Pancreas (tissue), 10 donors: Measurements from ENCODE around the gene SIL1. TPM values are rescaled to one million over a fixed set of nuclear protein-coding genes. Genes with fewer than 3 reads are reported as not detected.

ENCODE experiments used
- ATAC-seq, 4 donors: fragments of 200-7000 bp; cut with Tn5 transposase; one replicate each; pipeline versions ENCODE4 v1.8.0 to v1.9.1; 2020; ENCODE audit warnings: mild to moderate bottlenecking in 4 of 4, moderate library complexity in 4 of 4
- DNase-seq, 6 donors: peaks; one replicate each; pipeline ENCODE4 v3.0.0-alpha.2; 2020
- FAIRE-seq: peaks from 2 replicates; lab custom pipeline; 2012; peaks lifted over from hg19 to GRCh38; lab: Jason Lieb, UNC
- H3K27ac ChIP-seq, 4 donors: fragments of 200-600 bp; sonication (generic); 1 replicate in 3 of 4; 2 replicates in 1 of 4; pipeline versions ENCODE4 v1.5.0 to v1.8.0; 2020
- H3K27me3 ChIP-seq, 4 donors: fragments of 200-600 bp; one replicate each; pipeline ENCODE4 v1.8.0; 2021
- H3K36me3 ChIP-seq, 3 donors: fragments of 200-600 bp; sonication (generic) in 1 of 3; one replicate each; pipeline versions ENCODE4 v1.5.0 to v1.8.0; 2020 to 2021
- H3K4me1 ChIP-seq, 3 donors: fragments of 200-600 bp; one replicate each; pipeline ENCODE4 v1.8.0; 2021
- H3K4me3 ChIP-seq, 4 donors: fragments of 200-600 bp; sonication (generic) in 2 of 4; one replicate each; pipeline versions ENCODE4 v1.5.0 to v1.8.0; 2020 to 2021
- H3K9me3 ChIP-seq, 4 donors: fragments of 200-600 bp; one replicate each; pipeline ENCODE4 v1.8.0; 2021
- CTCF ChIP-seq, 4 donors: fragments of 200-600 bp; sonication (generic) in 3 of 4; IDR thresholded peaks; one replicate each; pipeline versions ENCODE4 v1.5.0 to v1.8.0; 2021; ENCODE audit warnings: antibody characterized with exemption in 4 of 4
- WGBS, 2 donors: extraction: QIAGEN DNeasy Blood & Tissue Kit; methylation state at CpG; one replicate each; pipeline ENCODE4 v1.1.7; 2013; 5-methylcytosine and 5-hydroxymethylcytosine counted together
- intact Hi-C, 3 donors: fragments of 100-400 bp; cut with DNase I; formaldehyde crosslinking; loops; one replicate each; pipeline versions ENCODE4 v1.11.1 to v1.14.2; 2022
- polyA plus RNA-seq, 2 donors: library from polyadenylated mRNA; stranded (reverse); fragments of 200-250 nt; gene quantifications; one replicate each; pipeline ENCODE4 v1.2.3, GENCODE V29; 2013
- total RNA-seq, 6 donors: library from RNA; stranded (reverse); fragmentation: NEBNext Ultra II Directional in 4 of 6; extraction: Animal tissue kit (Norgen Biotek cat#: 25700) in 4 of 6; gene quantifications; one replicate each; pipeline versions ENCODE4 v1.2.1 to v1.2.4, GENCODE V29; 2021 to 2023
- donor health status: healthy with polysubstance abuse.
- donor health status: DM: no; HTN: no; CAD: no; lungs with moderate emphysema.
- donor health status: DM: no; HTN: no; CAD: no.
- donor health status: control.
- donor health status: control.
- donor health status: Bipolar disorder and iron deficiency.
- donor health status: DM: yes; HTN: yes; CAD: no.
- donor health status: DM: no; HTN: no; CAD: no.
- donor health status: DM: no; HTN: no; CAD: no.
- donor health status: DM: yes; HTN: yes; CAD: no.

SIL1 gene
- total RNA-seq (10 to 100 TPM; 38.6 to 68.2 (median 54.6) TPM), polyA plus RNA-seq (100 to 1,000 TPM in 1 of 2 donors, 10 to 100 TPM in 1; 54.8 to 119 TPM)

GRCh38 chr5:139197710-139198669 lies at the start of gene SIL1:
Gene SIL1, minus strand, starts transcription at chr5:139198368. Its CDS starts 70,525 bp downstream, at chr5:139127843.
- Histone ChIP-seq H3K27me3 (no peaks in the 10 kb centered on the region), H3K4me1 (no peaks in the 10 kb centered on the region), H3K27ac (peak within 1 kb of the TSS; percentile 81 to 95 (median 86)), H3K9me3 (no peaks in the 10 kb centered on the region), H3K4me3 (peak within 1 kb of the TSS; percentile 40 to 74 (median 56)), H3K36me3 (no peaks in the 10 kb centered on the region)
- ATAC-seq (peak; percentile 96 to 99 (median 98)), FAIRE-seq (no peak), DNase-seq (peak; percentile 97 to 99 (median 98))
- WGBS, 2 donors = 0% methylated on average over 51 to 61 of the region's 61 CpGs
- no peak for TF ChIP-seq CTCF (IDR thresholded peaks at IDR 0.05)
- intact Hi-C loops = no loop called here

- intact Hi-C loops = no loop called here
- no peak for TF ChIP-seq CTCF (IDR thresholded peaks at IDR 0.05)
- 60 to 68% methylated on average over 4 of the region's 4 CpGs for WGBS, 2 donors
- FAIRE-seq = no peak
- no peak for DNase-seq
- no peaks in the 10 kb centered on the region for H3K27me3 ChIP-seq
- no peaks in the 10 kb centered on the region for H3K4me1 ChIP-seq
- no peak overlapping the region for H3K4me3 ChIP-seq
- H3K9me3 ChIP-seq = no peaks in the 10 kb centered on the region
- no peaks in the 10 kb centered on the region for H3K36me3 ChIP-seq
- ATAC-seq = peak in 1 of 4 donors; percentile 40
- H3K27ac ChIP-seq = no peak overlapping the region
These were observed 48.2 kb upstream of the SIL1 start for GRCh38 chr5:139246394-139246793.

- H3K27ac ChIP-seq = no peak overlapping the region
- no peaks in the 10 kb centered on the region for H3K9me3 ChIP-seq
- ATAC-seq (no peak), DNase-seq (no peak), FAIRE-seq (no peak)
- H3K4me1 ChIP-seq = no peaks in the 10 kb centered on the region
- H3K27me3 ChIP-seq = no peaks in the 10 kb centered on the region
- no peak for TF ChIP-seq CTCF (IDR thresholded peaks at IDR 0.05)
- intact Hi-C loops = no loop called here
- no peaks in the 10 kb centered on the region for H3K36me3 ChIP-seq
- H3K4me3 ChIP-seq = no peak overlapping the region
These were observed 47.6 kb upstream of the SIL1 start for GRCh38 chr5:139245637-139246339.

GRCh38 chr5:139243425-139243970 lies 45.3 kb upstream of the SIL1 start:
- intact Hi-C loops = no loop called here

More at GRCh38 chr5:139243425-139243970, 45.3 kb upstream of the SIL1 start:
- Histone ChIP-seq H3K4me3 (no peak overlapping the region), H3K4me1 (no peaks in the 10 kb centered on the region), H3K9me3 (no peaks in the 10 kb centered on the region), H3K27me3 (no peaks in the 10 kb centered on the region), H3K27ac (no peak overlapping the region), H3K36me3 (no peaks in the 10 kb centered on the region)
- TF ChIP-seq CTCF (IDR thresholded peaks at IDR 0.05) = no peak
- ATAC-seq = no peak
- DNase-seq = no peak
- FAIRE-seq = no peak
- WGBS, 2 donors = 78 to 79% methylated on average over 4 of the region's 4 CpGs
